Measurements from ENCODE around the gene TFPI2.

The TFPI2 gene

GRCh38 chr7:93866886-93867285 is 23.7 kb downstream of the TFPI2 start:
- no peak for DNase-seq
- TF ChIP-seq, protein P1, sequence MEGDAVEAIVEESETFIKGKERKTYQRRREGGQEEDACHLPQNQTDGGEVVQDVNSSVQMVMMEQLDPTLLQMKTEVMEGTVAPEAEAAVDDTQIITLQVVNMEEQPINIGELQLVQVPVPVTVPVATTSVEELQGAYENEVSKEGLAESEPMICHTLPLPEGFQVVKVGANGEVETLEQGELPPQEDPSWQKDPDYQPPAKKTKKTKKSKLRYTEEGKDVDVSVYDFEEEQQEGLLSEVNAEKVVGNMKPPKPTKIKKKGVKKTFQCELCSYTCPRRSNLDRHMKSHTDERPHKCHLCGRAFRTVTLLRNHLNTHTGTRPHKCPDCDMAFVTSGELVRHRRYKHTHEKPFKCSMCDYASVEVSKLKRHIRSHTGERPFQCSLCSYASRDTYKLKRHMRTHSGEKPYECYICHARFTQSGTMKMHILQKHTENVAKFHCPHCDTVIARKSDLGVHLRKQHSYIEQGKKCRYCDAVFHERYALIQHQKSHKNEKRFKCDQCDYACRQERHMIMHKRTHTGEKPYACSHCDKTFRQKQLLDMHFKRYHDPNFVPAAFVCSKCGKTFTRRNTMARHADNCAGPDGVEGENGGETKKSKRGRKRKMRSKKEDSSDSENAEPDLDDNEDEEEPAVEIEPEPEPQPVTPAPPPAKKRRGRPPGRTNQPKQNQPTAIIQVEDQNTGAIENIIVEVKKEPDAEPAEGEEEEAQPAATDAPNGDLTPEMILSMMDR (IDR thresholded peaks at IDR 0.05; ENCODE audit: low read depth, low read length): no peak
- Histone ChIP-seq H3K36me3 (no peaks in the 10 kb centered on the region), H3K27me3 (no peaks in the 10 kb centered on the region), H3K9me3 (no peaks in the 10 kb centered on the region), H3K4me1 (no peaks in the 10 kb centered on the region), H3K4me3 (ENCODE audit: low read depth, low read length) (no peak overlapping the region)

GRCh38 chr7:93862651-93863050 is 27.9 kb downstream of the TFPI2 start:
- H3K9me3 ChIP-seq: no peaks in the 10 kb centered on the region
- TF ChIP-seq, protein P1 (IDR thresholded peaks at IDR 0.05; ENCODE audit: low read depth, low read length): no peak
- H3K27me3 ChIP-seq: no peaks in the 10 kb centered on the region
- H3K36me3 ChIP-seq: no peaks in the 10 kb centered on the region
- DNase-seq: no peak
- H3K4me1 ChIP-seq: no peaks in the 10 kb centered on the region
- no peak overlapping the region for H3K4me3 ChIP-seq (ENCODE audit: low read depth, low read length)

DNA sequence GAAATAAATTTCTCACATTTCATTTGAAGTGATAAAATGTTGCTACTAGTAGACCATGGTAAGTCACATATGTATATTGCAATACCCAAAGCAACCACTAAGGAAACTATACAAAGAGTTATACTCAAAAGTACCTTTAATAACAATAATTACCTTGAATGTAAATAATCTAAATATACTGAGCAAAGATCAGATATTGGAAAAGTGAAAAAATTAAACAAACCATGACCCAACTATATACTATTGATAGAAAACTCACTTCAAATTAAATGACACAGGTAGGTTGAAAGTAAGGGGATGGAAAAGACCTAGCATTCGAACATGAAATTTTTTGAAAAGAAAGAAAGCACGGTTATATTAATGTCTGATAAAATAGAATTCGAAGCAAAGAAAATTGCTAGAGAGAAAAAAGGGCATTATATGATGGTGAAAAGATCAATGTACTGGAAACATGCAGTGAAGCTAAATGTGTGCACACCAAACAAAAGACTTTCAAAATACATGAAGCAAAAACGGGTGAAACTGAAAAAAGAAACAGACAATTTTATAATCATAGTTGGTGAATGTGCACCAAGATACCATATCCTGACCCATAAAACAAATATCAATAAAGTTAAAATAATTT is 29.1 kb downstream of the TFPI2 start:
- Histone ChIP-seq H3K9me3 (no peaks in the 10 kb centered on the region), H3K4me3 (ENCODE audit: low read depth, low read length) (no peak overlapping the region), H3K36me3 (no peaks in the 10 kb centered on the region), H3K4me1 (no peaks in the 10 kb centered on the region), H3K27me3 (no peaks in the 10 kb centered on the region)
- TF ChIP-seq, protein P1 (IDR thresholded peaks at IDR 0.05; ENCODE audit: low read depth, low read length): no peak; the same call in 1 of the 2 replicates
- no peak for DNase-seq

DNA sequence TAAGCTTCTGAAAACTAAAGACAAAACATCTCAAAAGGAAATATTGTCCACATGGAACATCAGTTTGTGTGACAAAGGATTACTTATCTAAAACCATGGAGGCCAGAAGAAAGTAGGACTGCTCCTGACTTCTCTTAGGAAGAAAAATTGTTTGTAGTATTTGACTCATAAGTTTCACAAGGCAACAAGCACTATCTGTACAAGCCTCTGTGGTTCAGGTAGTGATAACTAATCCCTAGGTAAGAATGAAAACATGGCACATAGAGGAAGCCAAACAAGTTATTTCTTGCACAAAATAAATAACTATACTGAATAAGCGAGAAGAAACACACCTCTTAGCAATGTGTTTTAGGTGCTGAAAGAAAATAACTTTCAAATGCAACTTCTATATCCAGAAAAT is 30.3 kb downstream of the TFPI2 start:
- Histone ChIP-seq H3K27me3 (no peaks in the 10 kb centered on the region), H3K9me3 (no peaks in the 10 kb centered on the region), H3K36me3 (no peaks in the 10 kb centered on the region), H3K4me3 (ENCODE audit: low read depth, low read length) (no peak overlapping the region), H3K4me1 (no peaks in the 10 kb centered on the region)
- TF ChIP-seq, protein P1 (IDR thresholded peaks at IDR 0.05; ENCODE audit: low read depth, low read length): no peak
- no peak for DNase-seq

DNA sequence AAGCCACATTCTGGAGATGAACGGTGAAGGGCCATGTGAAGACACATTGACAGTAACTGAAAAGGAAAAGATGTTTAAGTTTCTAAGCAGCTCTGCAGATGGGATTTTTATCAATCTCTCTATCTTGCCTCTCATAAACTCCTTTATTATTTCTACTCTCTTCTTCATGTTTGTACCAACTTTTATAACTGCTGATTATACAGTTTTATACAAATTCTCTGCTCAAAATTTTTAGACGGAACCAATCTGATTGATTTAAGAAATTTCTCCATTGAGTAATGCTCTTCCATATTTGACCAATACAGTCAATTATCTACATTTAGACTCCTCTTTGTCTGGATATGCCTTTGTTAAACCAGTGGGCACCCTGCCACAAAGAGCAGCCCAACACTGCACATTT is 31.7 kb downstream of the TFPI2 start:
- DNase-seq: no peak
- Histone ChIP-seq H3K4me3 (ENCODE audit: low read depth, low read length) (no peak overlapping the region), H3K9me3 (no peaks in the 10 kb centered on the region), H3K27me3 (no peaks in the 10 kb centered on the region), H3K4me1 (no peaks in the 10 kb centered on the region), H3K36me3 (no peaks in the 10 kb centered on the region)
- TF ChIP-seq, protein P1 (IDR thresholded peaks at IDR 0.05; ENCODE audit: low read depth, low read length): no peak

DNA sequence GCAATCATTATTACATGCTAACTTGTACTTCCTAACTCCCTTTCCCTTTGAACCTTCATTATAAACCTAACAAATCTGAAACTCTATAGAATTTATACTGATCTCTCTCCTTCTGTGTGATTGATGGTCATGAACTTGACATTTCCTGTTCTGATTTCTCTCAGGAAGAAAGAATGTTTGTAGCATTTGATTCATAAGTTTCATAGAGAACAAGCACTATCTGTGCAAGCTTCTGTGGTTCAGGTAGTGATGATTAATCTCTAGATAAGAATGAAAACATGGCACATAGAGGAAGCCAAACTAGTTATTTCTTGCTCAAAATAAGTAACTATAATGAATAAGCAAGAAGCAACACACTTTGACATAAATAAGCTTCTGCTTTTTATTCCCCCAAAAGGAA is 34.2 kb downstream of the TFPI2 start:
- Histone ChIP-seq H3K9me3 (no peaks in the 10 kb centered on the region), H3K36me3 (no peaks in the 10 kb centered on the region), H3K4me3 (ENCODE audit: low read depth, low read length) (no peak overlapping the region), H3K4me1 (no peaks in the 10 kb centered on the region), H3K27me3 (no peaks in the 10 kb centered on the region)
- DNase-seq: no peak
- TF ChIP-seq, protein P1 (IDR thresholded peaks at IDR 0.05; ENCODE audit: low read depth, low read length): no peak
